H1 (cell line): Measurements from ENCODE around the gene RBP3. TPM values are rescaled to one million over a fixed set of nuclear protein-coding genes. Genes with fewer than 3 reads are reported as not detected.
A peak's percentile ranks its signal among the peaks of the same experiment; 100 is the strongest.

Source experiments
- ATF3 ChIP-seq: IDR thresholded peaks from 2 replicates; pipeline ENCODE4 v1.6.1; 2011; ENCODE audit warnings: low read depth, mild to moderate bottlenecking, low read length; ENCODE audit not compliant: insufficient read depth
- CHD1 ChIP-seq: IDR thresholded peaks from 2 replicates; pipeline ENCODE4 v1.6.1; 2012; ENCODE audit warnings: low read depth, low read length, improper control_type of control experiment
- CTCF ChIP-seq, 3 experiments: IDR thresholded peaks; 1 replicate in 2 of 3; 2 replicates in 1 of 3; pipeline versions ENCODE4 v1.5.1 to v1.6.1; 2011; ENCODE audit warnings: low read length in 3 of 3, mild to moderate bottlenecking in 3 of 3, inconsistent platforms in 2 of 3, low read depth in 1 of 3, moderate library complexity in 1 of 3; ENCODE audit not compliant: insufficient read depth in 1 of 3; ENCODE audit errors: control extremely low read depth in 1 of 3
- HDAC2 ChIP-seq, 2 experiments: fragments of 300-600 bp in 1 of 2; sonication (generic) in 1 of 2; IDR thresholded peaks; 2 replicates each; pipeline ENCODE4 v1.6.1; 2011 to 2012; ENCODE audit warnings: low read depth in 2 of 2, low read length in 2 of 2, mild to moderate bottlenecking in 2 of 2, moderate library complexity in 2 of 2, borderline replicate concordance in 1 of 2, inconsistent platforms in 1 of 2
- JUN ChIP-seq: IDR thresholded peaks from 2 replicates; pipeline ENCODE4 v1.6.1; 2011; ENCODE audit warnings: low read depth, mild to moderate bottlenecking, improper control_type of control experiment, low read length
- KDM4A ChIP-seq: IDR thresholded peaks from one replicate; pipeline ENCODE4 v1.7.1; 2012; ENCODE audit warnings: low read depth, mild to moderate bottlenecking, moderate library complexity, low read length, inconsistent platforms; ENCODE audit not compliant: severe bottlenecking
- KDM5A ChIP-seq: fragments of 200-600 bp; IDR thresholded peaks from 2 replicates; pipeline ENCODE4 v1.7.1; 2012; ENCODE audit warnings: mild to moderate bottlenecking, low read length, inconsistent platforms, mixed read lengths
- MAFK ChIP-seq: IDR thresholded peaks from 2 replicates; pipeline ENCODE4 v1.6.1; 2012; ENCODE audit warnings: low read depth, mild to moderate bottlenecking, improper control_type of control experiment, low read length
- MAX ChIP-seq: IDR thresholded peaks from 2 replicates; pipeline ENCODE4 v1.6.1; 2012; ENCODE audit warnings: inconsistent platforms
- PHF8 ChIP-seq: fragments of 200-600 bp; sonication (generic); conservative IDR thresholded peaks from 2 replicates; pipeline ENCODE4 v1.7.1; 2012; ENCODE audit warnings: low read depth, mild to moderate bottlenecking, inconsistent platforms, low read length, moderate library complexity
- POU5F1 ChIP-seq: IDR thresholded peaks from 2 replicates; pipeline ENCODE4 v1.6.1; 2011; ENCODE audit warnings: low read depth, mild to moderate bottlenecking, low read length, moderate library complexity
- RAD21 ChIP-seq, 2 experiments: IDR thresholded peaks in 1 of 2; conservative IDR thresholded peaks in 1 of 2; 2 replicates each; pipeline ENCODE4 v1.6.1; 2011; ENCODE audit warnings: low read depth in 2 of 2, low read length in 2 of 2, improper control_type of control experiment in 1 of 2, inconsistent platforms in 1 of 2, mild to moderate bottlenecking in 1 of 2, moderate library complexity in 1 of 2
- RNF2 ChIP-seq: fragments of 200-900, 300-1000 bp; sonication (generic); IDR thresholded peaks from 2 replicates; pipeline ENCODE4 v1.7.1; 2016; ENCODE audit warnings: borderline replicate concordance, low read depth, mild to moderate bottlenecking, antibody characterized with exemption, low read length; ENCODE audit not compliant: poor library complexity, severe bottlenecking; ENCODE audit errors: missing control alignments
- polyA plus RNA-seq, 7 experiments: library from polyadenylated mRNA; depleted of rRNA in 3 of 7; stranded (reverse) in 5 of 7; unstranded in 2 of 7; fragments of >200 nt in 5 of 7; fragments of 200-250 nt in 2 of 7; gene quantifications; 1 replicate in 5 of 7; 2 replicates in 1 of 7; 4 replicates in 1 of 7; pipeline versions ENCODE4 v1.2.1 to v1.2.3, GENCODE V29; 2011 to 2013; ENCODE audit warnings: missing spikeins in 2 of 7, mixed read lengths in 2 of 7
- total RNA-seq: library from RNA; stranded (reverse); fragmentation: NEBNext Ultra II Directional; extraction: Animal tissue kit (Norgen Biotek cat#: 25700); gene quantifications from 2 replicates; pipeline ENCODE4 v1.2.1, GENCODE V29; 2021

The RBP3 gene
- total and polyA plus RNA-seq, 2 of the 8 experiments (the other 6 are each of a cell fraction or from before 2014, with no cell fraction given), result not detected

- TF ChIP-seq MAX (peak; percentile 58), POU5F1 (no peak), RAD21 (IDR thresholded peaks at IDR 0.05 in 1 of 2, conservative IDR thresholded peaks at IDR 0.05 in 1 of 2; ENCODE audit: low read depth in 2 of 2, low read length in 2 of 2) (peak; percentile 21 to 37), RNF2 (no peak), CHD1 (no peak), JUN (no peak), KDM4A (no peak), ATF3 (no peak), KDM5A (no peak), MAFK (no peak), PHF8 (no peak), HDAC2 (IDR thresholded peaks at IDR 0.05; ENCODE audit: borderline replicate concordance in 1 of 2, low read depth in 2 of 2, low read length in 2 of 2) (no peak), CTCF (IDR thresholded peaks at IDR 0.05; ENCODE audit: control extremely low read depth in 1 of 3, insufficient read depth in 1 of 3, low read depth in 1 of 3, low read length in 3 of 3) (peak in 2 of 3 experiments; percentile 10; a peak in 2 of 4 replicates)
- TF ChIP-seq, all 59 proteins: peak for 3
These were observed 55.5 kb downstream of the RBP3 start (continued) for GRCh38 chr10:47403446-47404318.
